Subcutaneous abdominal adipose tissue (tissue), 5 donors: ENCODE measurements around the gene PPM1F.
"Not testable (repeated sequence)": the region's sequence is repeated elsewhere in the genome, so short reads cannot be mapped to it uniquely, and the experiment has no call there.

Experiments used
- H3K27ac ChIP-seq: one replicate; pipeline ENCODE4 v1.7.0; 2013; ENCODE audit warnings: low read depth, mild to moderate bottlenecking, inconsistent platforms, low read length, moderate library complexity
- H3K27me3 ChIP-seq, 5 donors: one replicate each; pipeline ENCODE4 v1.7.0; 2013; ENCODE audit warnings: low read length in 5 of 5, inconsistent platforms in 1 of 5; ENCODE audit not compliant: control insufficient read depth in 5 of 5, insufficient read depth in 4 of 5
- H3K36me3 ChIP-seq, 5 donors: one replicate each; pipeline ENCODE4 v1.7.0; 2013; ENCODE audit warnings: low read length in 5 of 5; ENCODE audit not compliant: control insufficient read depth in 5 of 5, insufficient read depth in 5 of 5
- H3K4me1 ChIP-seq, 5 donors: one replicate each; pipeline ENCODE4 v1.7.0; 2013; ENCODE audit warnings: low read length in 5 of 5, mild to moderate bottlenecking in 3 of 5, moderate library complexity in 1 of 5; ENCODE audit not compliant: control insufficient read depth in 5 of 5, insufficient read depth in 5 of 5
- H3K4me3 ChIP-seq, 5 donors: one replicate each; pipeline ENCODE4 v1.7.0; 2013; ENCODE audit warnings: low read length in 5 of 5, low read depth in 1 of 5
- H3K9ac ChIP-seq, 5 donors: one replicate each; pipeline ENCODE4 v1.7.0; 2013; ENCODE audit warnings: low read length in 5 of 5, mild to moderate bottlenecking in 4 of 5, moderate library complexity in 3 of 5
- H3K9me3 ChIP-seq, 5 donors: one replicate each; pipeline ENCODE4 v1.7.0; 2013; ENCODE audit warnings: low read length in 5 of 5; ENCODE audit not compliant: control insufficient read depth in 5 of 5
- donor health status: healthy.
- donor health status: healthy.
- donor health status: healthy.
- donor health status: healthy.
- donor health status: healthy.

The PPM1F gene

GRCh38 chr22:21916309-21916918, 36.2 kb downstream of the PPM1F start:
- H3K27ac ChIP-seq, result no peak overlapping the region
- no peak overlapping the region for H3K4me3 ChIP-seq
- H3K4me1 ChIP-seq, result peaks cover 0 to 5% (median 4%) of the 10 kb centered on the region in 5 donors
- no peak overlapping the region for H3K9ac ChIP-seq
- no peaks in the 10 kb centered on the region for H3K27me3 ChIP-seq
- peaks cover 0 to 27% (median 15%) of the 10 kb centered on the region in 5 donors for H3K36me3 ChIP-seq
- no peaks in the 10 kb centered on the region for H3K9me3 ChIP-seq

GRCh38 chr22:21915624-21916308, 36.9 kb downstream of the PPM1F start:
- Histone ChIP-seq H3K4me1 (peaks cover 0 to 5% (median 4%) of the 10 kb centered on the region in 5 donors), H3K27ac (no peak overlapping the region), H3K4me3 (no peak overlapping the region), H3K9me3 (no peaks in the 10 kb centered on the region), H3K27me3 (no peaks in the 10 kb centered on the region), H3K9ac (no peak overlapping the region), H3K36me3 (peaks cover 0 to 21% (median 10%) of the 10 kb centered on the region in 5 donors)

DNA sequence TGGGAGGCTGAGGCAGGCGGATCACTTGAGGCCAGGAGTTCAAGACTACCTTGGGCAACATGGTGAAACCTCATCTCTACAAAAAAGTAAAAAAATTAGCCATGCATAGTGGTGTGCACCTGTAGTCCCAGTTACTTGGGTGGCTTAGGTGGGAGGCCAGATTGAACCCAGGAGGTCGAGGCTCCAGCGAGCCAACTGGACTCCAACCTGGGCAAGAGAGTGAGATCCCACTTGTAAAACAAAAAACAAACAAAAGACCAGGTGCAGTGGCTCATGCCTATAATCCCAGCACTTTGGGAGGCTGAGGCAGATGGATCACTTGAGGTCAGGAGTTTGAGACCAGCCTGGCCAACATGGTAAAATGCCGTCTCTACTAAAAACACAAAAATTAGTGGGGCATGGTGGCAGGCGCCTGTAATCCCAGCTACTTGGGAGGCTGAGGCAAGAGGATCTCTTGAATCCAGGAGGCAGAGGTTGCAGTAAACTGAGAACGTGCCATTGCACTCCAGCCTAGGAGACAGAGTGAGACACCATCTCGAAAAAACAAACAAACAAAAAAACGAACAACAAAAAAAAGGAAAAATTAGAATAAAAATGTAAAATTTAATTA, 38.5 kb downstream of the PPM1F start:
- H3K36me3 ChIP-seq, H3K9ac ChIP-seq, H3K27me3 ChIP-seq, H3K27ac ChIP-seq, H3K4me3 ChIP-seq, H3K4me1 ChIP-seq, H3K9me3 ChIP-seq: not testable (repeated sequence)

- H3K36me3 ChIP-seq, H3K4me1 ChIP-seq, H3K4me3 ChIP-seq, H3K9me3 ChIP-seq, H3K27ac ChIP-seq, H3K9ac ChIP-seq, H3K27me3 ChIP-seq: not testable (repeated sequence)
These were observed 42.3 kb downstream of the PPM1F start for GRCh38 chr22:21910367-21910766.

GRCh38 chr22:21909871-21910270, 42.8 kb downstream of the PPM1F start:
- no peaks in the 10 kb centered on the region for H3K4me1 ChIP-seq
- H3K9me3 ChIP-seq, result no peaks in the 10 kb centered on the region
- H3K36me3 ChIP-seq, result no peaks in the 10 kb centered on the region
- no peak overlapping the region for H3K9ac ChIP-seq
- H3K27ac ChIP-seq, result no peak overlapping the region
- no peaks in the 10 kb centered on the region for H3K27me3 ChIP-seq
- no peak overlapping the region for H3K4me3 ChIP-seq

- no peaks in the 10 kb centered on the region for H3K9me3 ChIP-seq
- peaks cover 0 to 4% (median 0%) of the 10 kb centered on the region in 5 donors for H3K36me3 ChIP-seq
- no peak overlapping the region for H3K27ac ChIP-seq
- H3K27me3 ChIP-seq, result no peaks in the 10 kb centered on the region
- H3K4me1 ChIP-seq, result no peaks in the 10 kb centered on the region
- H3K4me3 ChIP-seq, result no peak overlapping the region
- H3K9ac ChIP-seq, result no peak overlapping the region
These were observed 44.8 kb downstream of the PPM1F start for GRCh38 chr22:21907638-21908522.

- not testable (repeated sequence) for H3K27ac ChIP-seq, H3K36me3 ChIP-seq, H3K4me1 ChIP-seq, H3K9me3 ChIP-seq, H3K4me3 ChIP-seq, H3K27me3 ChIP-seq, H3K9ac ChIP-seq
These were observed 47.4 kb downstream of the PPM1F start for GRCh38 chr22:21905234-21905633.

DNA sequence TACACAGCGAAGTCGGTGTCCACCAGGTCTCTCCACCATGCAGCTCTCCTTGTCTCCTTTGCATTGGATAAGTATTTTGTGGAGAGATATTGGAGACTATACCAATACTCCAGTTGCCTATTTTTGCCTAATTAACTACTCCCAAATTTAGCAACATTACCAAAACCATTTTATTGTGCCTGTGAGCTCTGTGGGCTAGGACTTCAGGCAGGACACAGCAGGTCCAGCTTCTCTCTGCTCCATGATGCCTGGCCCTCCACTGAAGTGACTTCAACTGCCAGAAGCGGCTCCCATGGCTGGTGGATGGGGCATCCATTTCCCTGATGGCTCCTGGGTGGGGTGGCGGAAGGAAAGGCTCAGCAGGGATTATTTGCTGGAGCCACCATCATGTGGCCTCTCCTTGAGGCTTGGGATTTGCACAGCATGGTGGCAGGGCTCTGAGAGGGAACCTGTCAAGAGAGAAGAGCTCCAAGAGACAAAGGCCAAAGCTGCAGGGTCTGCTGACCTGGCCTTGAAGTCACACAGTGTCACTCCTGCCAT, 48.3 kb downstream of the PPM1F start:
- no peak overlapping the region for H3K4me3 ChIP-seq
- H3K36me3 ChIP-seq, result peaks cover 0 to 4% (median 0%) of the 10 kb centered on the region in 5 donors
- no peaks in the 10 kb centered on the region for H3K4me1 ChIP-seq
- H3K9ac ChIP-seq, result no peak overlapping the region
- H3K27me3 ChIP-seq, result no peaks in the 10 kb centered on the region
- H3K27ac ChIP-seq, result no peak overlapping the region
- H3K9me3 ChIP-seq, result no peaks in the 10 kb centered on the region

DNA sequence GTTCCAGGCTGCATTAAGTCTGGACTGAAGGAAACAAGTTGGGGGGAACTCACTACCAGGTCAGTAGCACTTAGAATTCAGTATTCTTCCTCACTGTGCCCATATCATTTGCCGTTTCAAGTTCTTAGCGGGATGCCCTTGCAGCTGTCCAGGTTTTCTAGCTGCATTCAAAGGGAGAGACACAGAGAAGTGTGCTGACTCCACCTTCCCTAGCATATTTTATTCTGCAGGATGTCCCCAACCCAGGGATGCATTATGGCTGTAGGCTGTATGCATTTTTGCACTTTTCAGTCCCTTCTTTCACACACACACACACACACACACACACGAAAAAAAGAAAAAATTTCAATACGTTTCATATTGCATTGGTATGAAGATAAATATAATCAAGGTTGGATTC, 49.4 kb downstream of the PPM1F start:
- Histone ChIP-seq H3K9ac (no peak overlapping the region), H3K27ac (no peak overlapping the region), H3K4me1 (no peaks in the 10 kb centered on the region), H3K36me3 (peaks cover 0 to 4% (median 0%) of the 10 kb centered on the region in 5 donors), H3K4me3 (no peak overlapping the region), H3K27me3 (no peaks in the 10 kb centered on the region), H3K9me3 (no peaks in the 10 kb centered on the region)
